Gastroesophageal sphincter (tissue), 3 donors: ENCODE data around the gene ZNF57.

Experiments used
- POLR2AphosphoS5 ChIP-seq: sonication (generic); formaldehyde crosslinking; IDR thresholded peaks from one replicate; pipeline ENCODE4 v1.6.1; 2017; ENCODE audit warnings: antibody characterized with exemption
- TF ChIP-seq, protein P1 (sequence below), 4 experiments: fragments of 200-600 bp in 2 of 4; fragments of 450-650 bp in 2 of 4; sonication (generic) in 1 of 4; IDR thresholded peaks; one replicate each; pipeline ENCODE4 v1.5.1; 2017 to 2019; ENCODE audit warnings: antibody characterized with exemption in 4 of 4, mild to moderate bottlenecking in 2 of 4, moderate library complexity in 2 of 4

DNA sequence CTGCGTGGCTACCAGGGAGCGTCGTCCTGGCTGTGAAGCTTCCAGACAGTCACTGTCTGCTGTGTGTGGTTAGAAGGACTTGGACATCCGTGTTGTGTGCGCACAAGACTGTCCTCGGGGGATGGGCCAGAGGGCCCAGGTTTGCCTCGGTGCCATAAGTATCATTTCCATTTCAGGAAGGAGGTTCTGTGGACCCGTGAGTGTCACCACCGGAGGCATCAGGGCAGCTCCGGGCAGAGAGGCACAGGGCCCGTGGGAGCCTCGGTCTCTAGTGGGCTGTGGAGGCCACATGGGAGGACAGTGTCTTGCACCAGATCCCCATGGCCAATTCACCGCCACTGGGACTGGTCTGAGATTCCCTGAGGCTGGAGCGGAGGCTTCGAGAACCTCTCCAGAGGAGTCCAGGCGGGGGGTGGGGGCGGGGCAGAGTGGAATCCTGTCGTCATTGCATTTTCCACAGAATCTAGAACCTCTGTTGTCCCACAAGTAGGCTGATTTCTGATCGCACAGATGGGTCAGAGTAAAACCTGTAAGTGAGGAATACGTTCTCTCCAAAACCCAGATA, 6.0 kb downstream of the ZNF57 start:
- TF ChIP-seq, protein P1, sequence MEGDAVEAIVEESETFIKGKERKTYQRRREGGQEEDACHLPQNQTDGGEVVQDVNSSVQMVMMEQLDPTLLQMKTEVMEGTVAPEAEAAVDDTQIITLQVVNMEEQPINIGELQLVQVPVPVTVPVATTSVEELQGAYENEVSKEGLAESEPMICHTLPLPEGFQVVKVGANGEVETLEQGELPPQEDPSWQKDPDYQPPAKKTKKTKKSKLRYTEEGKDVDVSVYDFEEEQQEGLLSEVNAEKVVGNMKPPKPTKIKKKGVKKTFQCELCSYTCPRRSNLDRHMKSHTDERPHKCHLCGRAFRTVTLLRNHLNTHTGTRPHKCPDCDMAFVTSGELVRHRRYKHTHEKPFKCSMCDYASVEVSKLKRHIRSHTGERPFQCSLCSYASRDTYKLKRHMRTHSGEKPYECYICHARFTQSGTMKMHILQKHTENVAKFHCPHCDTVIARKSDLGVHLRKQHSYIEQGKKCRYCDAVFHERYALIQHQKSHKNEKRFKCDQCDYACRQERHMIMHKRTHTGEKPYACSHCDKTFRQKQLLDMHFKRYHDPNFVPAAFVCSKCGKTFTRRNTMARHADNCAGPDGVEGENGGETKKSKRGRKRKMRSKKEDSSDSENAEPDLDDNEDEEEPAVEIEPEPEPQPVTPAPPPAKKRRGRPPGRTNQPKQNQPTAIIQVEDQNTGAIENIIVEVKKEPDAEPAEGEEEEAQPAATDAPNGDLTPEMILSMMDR (IDR thresholded peaks at IDR 0.05), result no peak
- TF ChIP-seq POLR2AphosphoS5, result no peak
